ENCODE data around the gene GRIP2. TPM values are rescaled to one million over a fixed set of nuclear protein-coding genes. Genes with fewer than 3 reads are reported as not detected.

GRIP2 gene
- 1 to 10 TPM in 2 of 5 donors, under 1 TPM in 3; 0.49 to 1.7 (median 0.91) TPM for polyA plus RNA-seq (ENCODE audit: insufficient read depth in 1 of 5, insufficient read length in 5 of 5, low replicate concordance in 1 of 5)
- long read RNA-seq, donor 1, result 0 reads
- long read RNA-seq, donor 2, result 0 reads
- long read RNA-seq, donor 3, partial matches to known transcripts, result 33 of 33 reads
- long read RNA-seq, donor 3, other reads (novel, unspliced or antisense), result 0 of 33 reads
- long read RNA-seq, donor 4, result 0 reads
- long read RNA-seq, donor 5, result 0 reads
- long read RNA-seq, donor 6, result 0 reads
- long read RNA-seq, donor 7, partial matches to known transcripts, result 0 of 1 reads
- long read RNA-seq, donor 7, other reads (novel, unspliced or antisense), result 0 of 1 reads
- long read RNA-seq, donor 8, result 0 reads

DNA sequence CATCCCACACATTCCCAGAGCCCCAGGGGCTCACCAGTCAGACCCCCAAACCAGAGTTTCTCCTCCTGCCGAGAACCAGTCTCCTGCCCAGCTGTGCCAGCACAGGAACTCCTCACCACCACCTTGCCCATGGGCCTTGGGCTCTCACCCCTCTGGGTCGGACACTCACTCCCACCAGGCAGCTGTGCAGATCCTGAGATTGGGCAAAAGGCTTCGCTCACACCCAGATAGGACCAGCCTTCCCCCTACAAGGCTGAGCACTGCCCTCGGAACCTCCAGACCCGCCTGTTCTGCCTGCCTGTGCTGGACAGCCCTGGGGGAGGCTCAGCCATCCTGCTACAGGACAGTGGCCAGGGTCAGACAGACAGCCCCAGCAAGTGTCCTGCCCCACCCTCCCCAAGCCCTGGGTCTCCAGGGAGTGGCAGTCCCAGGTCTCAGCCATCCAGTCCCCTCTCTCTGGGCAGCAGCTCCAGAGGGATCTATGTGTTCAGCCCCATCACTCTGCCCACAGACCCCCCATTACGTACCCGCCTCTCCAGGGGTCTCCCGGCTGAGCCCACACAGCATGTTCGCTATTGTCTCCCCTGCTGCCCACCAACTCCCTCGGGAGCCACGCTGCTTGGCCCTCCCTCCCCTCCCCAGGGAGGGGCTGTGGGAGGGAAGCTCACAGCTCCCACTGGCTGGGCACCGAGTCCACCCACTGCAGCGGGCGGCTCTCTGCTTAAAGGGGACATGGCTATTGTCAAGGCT is at the start of gene GRIP2:
TSS of gene GRIP2 (minus strand) at position 601 of the 750 bp plus-strand sequence. CDS start at position 567, 34 bp downstream.
- DNase-seq, result no peak

DNA sequence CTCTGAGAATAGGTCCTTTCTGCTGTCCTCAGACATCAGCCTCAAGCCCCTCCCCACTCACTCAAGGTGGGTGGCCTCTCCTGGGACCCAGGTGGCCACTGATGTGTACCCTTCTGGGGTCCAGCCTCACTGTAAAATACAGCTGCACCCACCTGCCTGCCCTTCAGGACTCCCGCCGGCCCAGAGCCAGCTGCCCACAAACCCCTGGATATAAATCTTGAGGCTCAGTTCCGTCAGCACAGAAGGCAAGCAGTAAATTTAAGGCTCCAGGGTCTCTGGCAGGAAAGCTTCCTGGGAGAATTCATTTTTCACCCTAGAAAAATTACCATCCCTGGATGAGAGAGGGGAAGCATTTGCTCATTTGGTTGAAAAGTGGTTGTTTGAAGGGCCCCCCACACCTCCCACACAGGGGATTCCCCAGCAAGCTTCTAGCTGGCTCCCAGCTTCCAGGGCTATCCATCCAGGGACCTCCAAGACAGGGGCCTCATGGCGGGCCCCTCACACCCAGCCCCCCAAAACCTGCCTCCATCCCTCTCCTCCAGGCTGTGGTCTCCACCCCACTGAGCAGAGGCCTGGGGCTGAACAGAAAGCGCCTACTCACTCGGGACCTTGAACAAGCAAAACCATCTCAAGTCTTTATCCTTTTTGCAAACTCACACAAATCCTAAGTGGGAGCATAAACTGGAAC is 48.4 kb upstream of the GRIP2 start:
- DNase-seq, result no peak

GRCh38 chr3:14587740-14588360 is 47.7 kb upstream of the GRIP2 start:
- DNase-seq, result no peak

DNA sequence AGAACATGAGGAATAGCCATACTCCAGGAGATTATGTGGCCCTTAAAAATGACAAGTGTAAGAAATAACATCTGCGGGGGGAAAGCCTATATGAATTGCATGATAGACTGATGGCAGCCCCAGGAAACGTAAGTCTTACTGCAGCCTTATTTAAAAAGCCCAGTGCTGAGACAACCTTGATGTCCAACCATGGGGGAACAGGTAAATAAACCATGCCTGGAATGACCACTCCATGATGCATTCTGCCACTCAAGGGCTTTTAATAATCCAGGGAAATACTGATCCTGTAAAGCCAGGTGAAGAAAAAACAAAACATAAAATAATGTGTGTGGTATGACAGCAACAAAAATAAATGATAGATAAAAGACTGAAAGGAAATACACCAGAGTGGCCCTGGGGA is 46.5 kb upstream of the GRIP2 start:
- no peak for DNase-seq

DNA sequence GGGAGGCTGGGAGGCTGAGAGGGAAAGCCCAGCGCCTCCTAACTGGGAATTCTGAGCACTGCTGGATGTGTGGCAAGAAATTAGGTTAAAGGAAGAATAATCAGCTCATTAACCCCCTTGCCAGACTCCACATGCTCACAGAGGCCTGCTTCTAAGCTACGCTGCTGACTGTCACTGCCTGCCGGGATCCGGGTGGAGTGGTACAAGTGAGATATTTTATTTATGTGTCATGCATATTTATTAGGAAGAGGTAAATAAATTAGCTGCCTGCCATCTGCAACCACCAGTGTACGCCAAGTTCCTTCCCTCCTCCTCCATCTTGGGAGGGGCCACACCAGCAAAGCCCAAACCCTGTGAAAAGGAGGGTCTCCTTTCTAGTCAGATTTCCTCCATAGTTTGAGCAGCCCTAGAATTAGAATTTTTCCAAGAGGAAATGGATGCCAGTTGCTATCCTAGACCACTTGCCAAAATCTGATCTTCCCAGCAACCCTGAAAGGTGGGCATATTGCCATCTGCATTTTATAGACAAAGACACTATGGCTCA is 43.5 kb upstream of the GRIP2 start:
- no peak for DNase-seq

DNA sequence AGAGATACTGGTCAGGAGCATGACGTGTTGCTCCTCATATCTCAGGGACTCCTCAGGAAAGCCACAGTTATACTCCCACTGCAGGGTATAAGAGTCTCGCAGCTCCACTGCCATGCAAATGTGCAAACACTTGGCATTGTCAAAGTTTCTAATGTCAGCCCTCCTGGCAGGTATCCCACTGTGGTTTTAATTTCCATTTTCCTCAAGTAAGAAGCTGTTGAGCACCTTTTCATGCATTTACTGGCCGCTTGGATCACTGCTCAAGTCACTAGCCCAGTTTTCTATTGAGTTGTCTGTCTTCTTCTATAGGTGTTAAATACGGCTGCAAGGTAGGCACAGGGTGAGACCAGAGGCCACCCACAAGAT is 41.9 kb upstream of the GRIP2 start:
- DNase-seq, result no peak

- DNase-seq, result no peak
Observed at GRCh38 chr3:14581334-14582044, 41.3 kb upstream of the GRIP2 start.

GRCh38 chr3:14577897-14578296 is 37.8 kb upstream of the GRIP2 start:
- no peak for DNase-seq

- DNase-seq, result no peak
Observed at GRCh38 chr3:14576163-14576562, 36.0 kb upstream of the GRIP2 start.

DNA sequence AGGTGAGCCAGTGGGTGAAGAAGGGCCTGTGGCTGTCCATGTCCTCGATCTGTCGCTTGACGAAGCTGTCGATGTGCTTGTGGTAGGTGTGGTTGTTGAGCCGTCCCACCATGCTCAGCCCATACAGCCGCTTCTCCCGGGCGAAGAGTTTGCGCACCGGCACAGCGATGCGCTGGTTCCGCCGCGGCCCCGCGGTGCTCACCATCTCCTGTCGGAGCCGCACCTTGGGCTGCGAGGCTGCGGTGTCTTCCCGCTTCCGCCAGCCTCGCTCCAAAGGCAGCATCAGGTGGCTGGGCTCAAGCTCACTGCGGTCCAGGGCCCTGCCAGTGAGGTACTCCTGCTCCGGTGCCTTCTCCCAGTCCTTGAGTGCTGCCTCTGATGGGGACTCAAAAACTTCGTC is 34.0 kb upstream of the GRIP2 start:
- no peak for DNase-seq

DNA sequence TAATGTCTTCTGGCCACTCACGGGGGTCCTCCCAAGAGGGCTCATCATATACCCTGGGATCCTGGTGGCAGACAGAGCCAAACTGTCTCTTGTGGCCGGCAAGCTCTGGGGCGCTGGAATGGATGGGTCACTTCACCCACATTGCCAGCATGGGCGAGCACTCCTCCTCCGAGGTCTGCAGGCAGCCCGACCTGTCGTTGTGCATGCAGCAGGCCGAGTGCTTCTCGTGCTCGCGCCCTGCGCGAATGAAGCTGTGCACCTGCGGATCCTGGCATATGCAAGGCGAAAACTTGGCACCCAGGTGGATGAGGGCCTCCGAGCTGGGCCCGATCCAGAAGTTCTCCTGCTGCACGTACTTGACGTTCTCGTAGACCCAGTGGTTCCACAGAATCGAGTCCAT is 33.6 kb upstream of the GRIP2 start:
- no peak for DNase-seq

DNA sequence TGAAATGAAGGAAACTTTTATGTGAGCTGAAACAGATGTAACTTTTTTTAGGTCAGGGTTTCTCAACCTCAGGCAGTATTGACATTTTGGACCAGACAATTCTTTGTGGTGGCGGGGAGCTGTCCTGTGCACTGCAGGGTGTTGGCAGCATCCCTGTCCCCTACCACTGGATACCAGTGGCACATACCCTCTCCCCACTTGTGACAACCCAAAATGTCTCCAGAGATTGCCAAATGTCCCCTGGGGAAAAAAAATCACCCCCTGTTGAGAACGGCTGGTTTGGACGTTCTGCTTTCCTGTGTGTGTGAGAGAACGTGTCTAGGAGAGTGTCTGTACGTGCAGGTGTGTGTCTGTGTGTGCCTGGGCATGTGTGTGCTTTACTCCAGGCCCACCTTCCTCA is 30.7 kb upstream of the GRIP2 start:
- no peak for DNase-seq

- DNase-seq, result no peak
Observed at GRCh38 chr3:14570089-14570488, 29.9 kb upstream of the GRIP2 start.

DNA sequence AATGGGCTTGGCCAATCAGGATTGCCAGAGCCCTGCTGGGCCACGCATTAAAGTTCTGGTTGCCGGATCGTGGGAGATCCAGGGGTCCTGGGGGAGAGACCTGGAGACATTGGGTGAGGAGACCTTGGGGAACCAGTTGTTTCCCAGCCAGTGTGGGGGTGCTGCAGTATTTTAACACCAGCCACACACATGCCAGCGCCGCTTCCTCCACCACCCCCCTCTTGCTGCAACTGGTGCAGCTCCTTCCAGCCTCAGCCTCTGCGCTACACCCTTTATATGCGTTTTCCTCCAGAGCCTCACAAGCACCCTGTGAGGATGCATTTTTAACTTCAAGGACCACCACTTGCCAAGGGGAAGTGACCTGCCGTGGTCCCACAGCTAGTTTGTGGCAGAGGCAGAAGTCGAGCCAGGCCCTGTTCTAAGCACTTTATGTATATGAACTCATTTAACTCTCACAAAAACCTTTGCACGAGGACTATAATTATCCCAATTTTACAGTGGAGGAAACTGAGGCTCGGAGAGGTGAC is 29.4 kb upstream of the GRIP2 start:
- DNase-seq, result no peak

GRCh38 chr3:14568269-14568668 is 28.1 kb upstream of the GRIP2 start:
- no peak for DNase-seq

DNA sequence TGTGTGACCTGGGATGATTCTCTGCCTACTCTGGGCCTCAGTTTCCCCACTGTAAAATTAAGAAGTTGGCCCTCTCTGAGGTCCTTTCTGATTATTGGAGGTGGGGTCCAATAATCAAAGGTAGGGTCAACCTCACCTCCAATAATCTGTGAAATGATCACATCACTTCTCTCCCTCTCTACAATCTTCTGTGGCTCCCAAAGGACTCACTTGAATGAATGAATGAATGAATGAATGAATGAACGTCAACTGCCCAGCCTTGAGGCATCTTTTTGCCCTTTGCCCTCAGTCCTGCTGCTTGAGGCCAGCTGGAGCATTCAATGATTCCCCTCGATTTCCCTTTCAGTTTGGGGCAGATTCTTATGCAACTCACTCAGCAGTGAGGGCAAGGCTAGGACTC is 26.7 kb upstream of the GRIP2 start:
- DNase-seq, result no peak

DNA sequence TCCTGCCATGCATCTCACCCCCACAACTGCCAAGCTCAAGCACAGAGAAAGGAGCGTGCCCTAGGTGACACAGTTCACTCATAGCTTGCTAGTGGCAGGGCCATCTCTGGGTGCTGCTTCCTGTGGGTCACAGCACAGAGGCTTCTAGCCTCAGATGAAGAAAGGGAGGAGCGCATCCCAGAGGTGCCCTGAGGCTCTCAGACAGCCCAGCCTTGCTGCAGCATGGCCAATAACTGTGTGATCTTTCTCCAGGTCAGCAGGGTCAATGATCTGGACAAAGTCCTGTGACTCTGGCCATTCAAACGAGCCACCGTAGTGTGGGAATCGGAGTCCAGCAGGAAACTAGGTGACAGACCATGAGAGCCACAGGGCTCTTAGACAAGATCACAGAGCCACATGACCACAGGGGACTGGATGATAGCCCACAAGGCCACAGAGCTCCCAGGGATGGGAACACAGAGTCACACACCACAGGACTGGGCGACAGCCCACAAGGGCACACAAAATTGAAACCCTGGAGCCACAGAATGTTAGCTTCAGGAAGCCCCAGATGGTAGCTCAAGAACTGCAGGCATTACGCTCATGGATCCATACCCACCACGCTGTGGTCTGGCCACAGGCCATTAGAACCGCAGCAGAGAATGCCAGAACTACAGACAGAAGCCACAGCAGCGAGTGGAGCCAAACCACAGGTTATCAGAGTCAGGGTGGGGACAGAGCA is 25.9 kb upstream of the GRIP2 start:
- DNase-seq, result no peak

- DNase-seq, result no peak
Observed at GRCh38 chr3:14564741-14565140, 24.6 kb upstream of the GRIP2 start.

DNA sequence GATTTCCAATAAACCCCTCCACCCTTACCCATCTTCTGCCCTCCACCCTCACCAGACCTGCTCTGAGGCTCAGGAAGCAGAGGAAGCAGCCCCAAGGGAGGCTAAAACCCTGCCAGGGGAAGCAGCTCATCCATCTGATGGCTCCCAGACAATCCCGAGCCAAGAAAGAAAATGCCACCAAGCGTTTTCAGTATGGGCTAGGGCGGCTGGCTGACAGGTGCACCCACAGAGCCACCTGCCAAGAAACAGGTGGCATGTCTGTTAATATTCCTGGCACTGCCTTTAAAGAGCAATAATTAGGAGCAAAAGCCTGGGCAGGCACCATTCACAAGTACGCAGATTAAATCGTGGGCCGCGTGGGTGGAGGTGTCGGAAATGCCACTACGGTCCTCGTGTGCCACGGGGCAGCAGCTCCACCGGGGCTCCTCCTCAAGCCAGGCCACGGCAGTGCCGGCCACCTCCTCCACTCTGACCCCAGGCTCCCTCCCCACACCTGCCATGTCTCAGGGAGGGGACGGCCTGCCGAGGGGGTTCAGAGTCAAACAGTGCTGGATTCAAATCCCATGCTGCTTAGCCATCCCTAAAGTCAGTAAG is 23.9 kb upstream of the GRIP2 start:
- DNase-seq, result no peak

Data from right lung (tissue), 10 donors.